ENCODE measurements around the gene POLR3F.
"Not testable (repeated sequence)": the region's sequence is repeated elsewhere in the genome, so short reads cannot be mapped to it uniquely, and the experiment has no call there.

The POLR3F gene

DNA sequence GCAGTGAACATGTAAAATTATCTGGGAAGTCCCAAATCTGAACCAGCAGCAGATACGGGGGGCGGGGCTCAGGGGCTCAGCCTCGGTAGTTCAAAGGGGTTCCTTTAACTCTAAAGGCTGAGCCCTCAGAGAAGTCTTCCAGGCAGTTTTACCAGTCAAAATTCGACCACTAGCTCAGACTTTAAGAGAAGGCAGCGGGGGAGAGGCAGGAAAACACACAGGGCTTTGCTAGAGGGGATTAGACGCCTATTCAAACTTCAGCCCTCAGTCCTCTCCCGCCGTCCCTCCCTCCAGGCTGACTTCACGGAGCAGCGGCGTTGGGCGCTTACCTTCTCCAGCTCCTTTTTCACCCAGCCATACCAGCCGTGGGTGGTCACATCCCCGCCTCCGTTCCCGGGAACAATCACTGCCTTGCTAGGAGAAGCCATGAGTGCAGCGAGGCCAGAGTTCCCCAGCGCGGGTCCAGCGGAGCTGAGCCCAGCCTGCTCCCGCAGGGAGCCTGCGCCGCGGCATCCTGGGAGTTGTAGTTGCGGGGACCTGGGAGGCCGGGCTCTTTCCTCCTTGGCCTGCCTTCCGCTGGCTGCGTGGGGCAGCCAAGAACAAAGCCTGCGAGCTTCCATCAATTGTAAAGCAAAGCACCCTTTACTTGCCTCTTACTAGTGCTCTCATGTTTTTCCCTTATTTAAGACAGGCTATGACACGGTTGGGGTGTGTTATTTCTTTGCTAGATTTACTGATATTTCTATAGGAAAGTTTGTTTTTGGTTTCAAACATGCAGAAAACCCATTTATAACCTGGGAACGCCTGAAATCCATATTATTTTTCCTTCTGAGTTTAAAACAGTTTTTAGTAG, 29.8 kb downstream of the POLR3F start, which contains the start of gene RBBP9:
Gene RBBP9, minus strand, starts transcription at position 486 of the 853 bp plus-strand sequence. Its CDS starts 58 bp downstream, at position 428.
- Histone ChIP-seq H3K4me1 (no peaks in the 10 kb centered on the region), H3K9me3 (no peaks in the 10 kb centered on the region), H3K4me3 (ENCODE audit: low read depth, low read length) (peak within 1 kb of the TSS; percentile 98), H3K36me3 (no peaks in the 10 kb centered on the region; the same call in 1 of the 2 replicates), H3K27me3 (no peaks in the 10 kb centered on the region)
- TF ChIP-seq CTCF (IDR thresholded peaks at IDR 0.05; ENCODE audit: low read depth, low read length), result no peak
- DNase-seq, result peak; percentile 91

DNA sequence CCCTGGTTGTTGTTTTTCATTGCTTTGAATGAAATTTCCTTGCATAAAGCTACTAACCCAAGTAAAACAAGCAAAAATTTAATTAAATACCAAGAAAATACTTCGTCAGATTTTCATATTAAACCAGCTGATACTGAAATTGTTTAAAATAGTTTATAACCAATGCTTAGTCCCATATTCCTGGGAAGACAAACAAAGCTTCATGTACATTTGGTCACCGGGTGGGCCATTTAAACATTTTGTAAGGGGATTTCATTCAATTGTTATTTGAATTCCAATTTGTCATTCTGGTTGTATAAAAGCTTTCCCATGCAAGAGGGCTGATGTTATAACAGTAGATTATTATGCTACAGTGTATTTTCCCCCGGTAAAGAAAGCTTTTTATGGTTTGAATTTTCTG, 30.4 kb downstream of the POLR3F start:
- no peaks in the 10 kb centered on the region for H3K9me3 ChIP-seq
- no peak for DNase-seq
- H3K4me3 ChIP-seq (ENCODE audit: low read depth, low read length), result no peak overlapping the region
- no peak for TF ChIP-seq CTCF (IDR thresholded peaks at IDR 0.05; ENCODE audit: low read depth, low read length)
- H3K27me3 ChIP-seq, result no peaks in the 10 kb centered on the region
- H3K4me1 ChIP-seq, result no peaks in the 10 kb centered on the region
- H3K36me3 ChIP-seq, result no peaks in the 10 kb centered on the region; the same call in 1 of the 2 replicates

DNA sequence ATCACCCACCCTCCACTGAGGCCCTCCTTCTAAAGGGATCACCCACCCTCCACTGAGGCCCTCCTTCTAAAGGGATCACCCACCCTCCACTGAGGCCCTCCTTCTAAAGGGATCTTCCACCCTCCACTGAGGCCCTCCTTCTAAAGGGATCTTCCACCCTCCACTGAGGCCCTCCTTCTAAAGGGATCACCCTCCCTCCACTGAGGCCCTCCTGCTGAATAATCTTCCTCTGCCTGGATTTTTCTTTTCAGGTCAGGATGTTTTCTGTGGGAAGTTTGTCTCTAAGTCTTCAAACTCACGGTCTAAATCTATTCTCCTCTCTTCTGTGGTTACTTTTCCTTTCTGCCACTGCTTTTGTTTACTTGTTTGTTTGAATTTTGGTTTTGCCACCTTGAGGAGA, 34.5 kb downstream of the POLR3F start:
- H3K36me3 ChIP-seq; H3K4me3 ChIP-seq (ENCODE audit: low read depth, low read length); H3K9me3 ChIP-seq; H3K4me1 ChIP-seq; H3K27me3 ChIP-seq; DNase-seq: not testable (repeated sequence)

DNA sequence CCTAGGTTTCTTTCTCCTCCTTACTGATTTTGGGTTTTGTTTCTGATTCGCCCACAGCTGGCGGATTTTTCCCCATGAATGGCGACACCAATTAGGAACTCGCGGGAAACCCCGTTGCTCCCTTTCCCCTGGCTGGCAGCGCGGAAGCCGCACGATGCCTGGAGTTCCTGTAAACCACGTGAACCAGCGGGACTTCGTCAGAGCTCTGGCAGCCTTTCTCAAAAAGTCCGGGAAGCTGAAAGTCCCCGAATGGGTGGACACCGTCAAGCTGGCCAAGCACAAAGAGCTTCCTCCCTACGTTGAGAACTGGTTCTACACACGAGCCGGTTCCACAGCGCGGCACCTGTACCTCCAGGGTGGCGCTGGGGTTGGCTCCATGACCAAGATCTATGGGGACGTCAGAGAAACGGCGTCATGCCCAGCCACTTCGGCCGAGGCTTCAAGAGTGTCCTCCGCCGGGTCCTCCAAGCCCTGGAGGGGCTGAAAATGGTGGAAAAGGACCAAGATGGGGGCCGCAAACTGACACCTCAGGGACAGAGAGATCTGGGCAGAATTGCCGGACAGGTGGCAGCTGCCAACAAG, 37.4 kb downstream of the POLR3F start:
- no peaks in the 10 kb centered on the region for H3K9me3 ChIP-seq
- H3K4me3 ChIP-seq (ENCODE audit: low read depth, low read length), result no peak overlapping the region
- H3K4me1 ChIP-seq, result no peaks in the 10 kb centered on the region
- no peaks in the 10 kb centered on the region for H3K27me3 ChIP-seq
- no peak for TF ChIP-seq CTCF (IDR thresholded peaks at IDR 0.05; ENCODE audit: low read depth, low read length)
- no peak for DNase-seq
- 0 out of 2 replicates have a peak, but pooled peaks cover under 1% of the 10 kb centered on the region for H3K36me3 ChIP-seq

DNA sequence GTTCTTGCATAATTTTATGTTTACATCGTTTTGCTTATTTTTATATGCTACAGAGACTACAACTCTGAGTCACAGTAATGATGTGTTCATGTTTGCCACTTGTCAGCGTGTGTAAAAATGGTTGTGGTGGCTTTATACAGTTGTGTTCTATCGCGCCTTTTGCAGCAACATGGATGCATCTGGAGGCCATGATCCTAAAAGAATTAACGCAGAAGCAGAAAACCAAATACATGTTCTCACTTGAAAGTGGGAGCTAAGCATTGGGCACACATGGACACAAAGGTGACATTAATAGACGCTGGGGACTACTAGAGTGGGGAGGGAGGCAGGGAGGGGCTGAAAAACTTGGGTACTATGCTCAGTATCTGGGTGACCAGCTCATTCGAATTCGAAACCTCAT, 39.6 kb downstream of the POLR3F start:
- Histone ChIP-seq H3K4me1 (no peaks in the 10 kb centered on the region), H3K36me3 (peaks cover 13% of the 10 kb centered on the region), H3K9me3 (no peaks in the 10 kb centered on the region), H3K27me3 (no peaks in the 10 kb centered on the region), H3K4me3 (ENCODE audit: low read depth, low read length) (peak overlapping the region; percentile 72)
- no peak for TF ChIP-seq CTCF (IDR thresholded peaks at IDR 0.05; ENCODE audit: low read depth, low read length)
- no peak for DNase-seq

DNA sequence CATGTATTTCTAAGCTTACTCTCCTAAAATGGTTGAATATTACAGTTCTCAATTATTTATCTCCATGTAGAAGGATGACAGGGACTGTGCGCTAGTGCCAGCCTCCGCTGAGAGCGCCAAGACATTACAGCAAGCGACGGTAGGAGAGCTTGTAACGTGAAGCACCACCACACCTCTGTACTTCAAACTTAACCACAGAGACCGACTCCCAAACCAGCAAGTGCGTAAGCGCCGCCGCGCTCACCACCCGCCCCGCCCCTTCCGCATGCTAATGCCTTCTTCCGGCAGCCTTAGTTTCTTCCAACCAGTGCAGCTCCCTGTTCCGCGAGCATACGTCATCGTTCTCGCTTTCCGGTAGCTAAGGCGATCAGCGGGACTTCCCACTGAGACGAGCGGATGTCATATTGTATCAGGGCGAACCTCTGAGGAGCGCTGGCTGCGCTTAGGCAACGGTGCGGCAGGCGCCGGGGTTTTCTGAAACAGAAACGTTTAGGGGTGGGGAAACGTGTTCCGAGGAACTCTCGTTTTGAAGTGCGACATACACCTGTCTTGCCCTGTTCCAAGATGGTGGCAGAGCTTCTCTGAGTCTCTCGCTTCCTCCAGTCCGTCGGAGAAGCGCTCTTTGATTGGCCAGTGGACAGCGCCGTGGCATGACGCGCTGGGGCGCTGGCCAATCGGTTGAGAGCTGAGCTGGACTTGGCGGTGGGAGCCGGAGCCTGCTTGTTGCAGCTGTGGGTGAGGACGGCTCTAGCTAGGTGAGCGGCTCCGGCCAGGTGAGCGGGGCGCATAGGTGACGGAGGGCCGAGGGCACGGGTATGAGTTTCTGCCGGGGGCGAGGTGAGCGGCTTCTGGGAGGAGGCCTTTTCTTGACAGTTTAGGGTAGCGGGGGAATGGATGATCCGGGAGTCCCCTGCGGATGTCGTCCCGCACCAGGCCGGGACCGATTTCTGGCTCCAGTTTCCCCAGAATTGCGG, 40.3 kb downstream of the POLR3F start, which contains the start of gene SEC23B:
Gene SEC23B, plus strand, starts transcription at position 723 of the 974 bp plus-strand sequence. CDS start 2,896 bp downstream, outside the sequence.
- Histone ChIP-seq H3K36me3 (peaks cover 13% of the 10 kb centered on the region), H3K9me3 (no peaks in the 10 kb centered on the region), H3K27me3 (no peaks in the 10 kb centered on the region), H3K4me1 (no peaks in the 10 kb centered on the region), H3K4me3 (ENCODE audit: low read depth, low read length) (peak within 1 kb of the TSS; percentile 72)
- DNase-seq, result peak; percentile 96
- no peak for TF ChIP-seq CTCF (IDR thresholded peaks at IDR 0.05; ENCODE audit: low read depth, low read length)
